Progenitor cell of endocrine pancreas (in vitro differentiated cells): ENCODE results near the gene THEM5. TPM values are rescaled to one million over a fixed set of nuclear protein-coding genes. Genes with fewer than 3 reads are reported as not detected.
A peak's percentile ranks its signal among the peaks of the same experiment; 100 is the strongest.

ENCODE experiments used
- DNase-seq: peaks from one replicate; pipeline ENCODE4 v3.0.0; 2021; ENCODE audit warnings: low spot score; ENCODE audit not compliant: unreplicated experiment
- H3K27ac Mint-ChIP-seq: 2 replicates; pipeline ENCODE4 v1.8.0; 2021; ENCODE audit warnings: mild to moderate bottlenecking, moderate library complexity, mixed read lengths
- H3K27me3 Mint-ChIP-seq: 2 replicates; pipeline ENCODE4 v1.8.0; 2021; ENCODE audit warnings: mixed read lengths
- H3K36me3 Mint-ChIP-seq: 2 replicates; pipeline ENCODE4 v1.8.0; 2022; ENCODE audit warnings: mixed read lengths; ENCODE audit not compliant: insufficient read depth
- H3K4me1 Mint-ChIP-seq: 2 replicates; pipeline ENCODE4 v1.8.0; 2021; ENCODE audit warnings: low read depth, mixed read lengths
- H3K4me3 Mint-ChIP-seq: 2 replicates; pipeline ENCODE4 v1.8.0; 2021; ENCODE audit warnings: low read depth, mild to moderate bottlenecking, moderate library complexity, mixed read lengths
- H3K9me3 Mint-ChIP-seq: 2 replicates; pipeline ENCODE4 v1.8.0; 2021; ENCODE audit warnings: low read depth, mixed read lengths
- total RNA-seq: library from RNA; stranded (reverse); gene quantifications from 2 replicates; pipeline ENCODE4 v1.2.1, GENCODE V29; 2021
- TF ChIP-seq, protein P1 (sequence below): fragments of 200-600 bp; sonication (generic); IDR thresholded peaks from one replicate; pipeline ENCODE4 v1.5.0; 2021; ENCODE audit warnings: antibody characterized with exemption, mild to moderate bottlenecking; ENCODE audit not compliant: unreplicated experiment

THEM5 gene
- total RNA-seq, 1 donor from 2014 or later: not detected

DNA sequence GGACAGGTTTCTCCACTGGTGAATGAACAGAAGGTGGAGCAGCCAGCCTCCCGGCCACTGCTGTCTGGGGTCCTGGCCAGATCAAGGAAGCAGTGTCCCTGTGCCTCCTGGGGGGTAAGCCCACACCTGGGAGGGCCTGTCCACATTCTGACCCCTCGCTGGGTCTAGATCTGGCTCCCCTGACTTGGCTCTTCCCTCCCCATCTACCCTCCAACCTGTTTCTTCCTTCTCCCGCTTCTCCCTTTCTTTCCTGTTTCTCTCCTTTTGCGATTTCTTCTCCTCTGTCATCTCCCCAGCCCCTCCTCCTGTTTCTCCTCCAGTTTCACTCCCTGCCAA lies 22.3 kb downstream of the THEM5 start:
- no peak overlapping the region for H3K27ac Mint-ChIP-seq
- H3K4me3 Mint-ChIP-seq: no peak overlapping the region
- H3K4me1 Mint-ChIP-seq: peaks cover 6% of the 10 kb centered on the region
- H3K27me3 Mint-ChIP-seq: peaks cover 9% of the 10 kb centered on the region
- DNase-seq: no peak
- TF ChIP-seq, protein P1, sequence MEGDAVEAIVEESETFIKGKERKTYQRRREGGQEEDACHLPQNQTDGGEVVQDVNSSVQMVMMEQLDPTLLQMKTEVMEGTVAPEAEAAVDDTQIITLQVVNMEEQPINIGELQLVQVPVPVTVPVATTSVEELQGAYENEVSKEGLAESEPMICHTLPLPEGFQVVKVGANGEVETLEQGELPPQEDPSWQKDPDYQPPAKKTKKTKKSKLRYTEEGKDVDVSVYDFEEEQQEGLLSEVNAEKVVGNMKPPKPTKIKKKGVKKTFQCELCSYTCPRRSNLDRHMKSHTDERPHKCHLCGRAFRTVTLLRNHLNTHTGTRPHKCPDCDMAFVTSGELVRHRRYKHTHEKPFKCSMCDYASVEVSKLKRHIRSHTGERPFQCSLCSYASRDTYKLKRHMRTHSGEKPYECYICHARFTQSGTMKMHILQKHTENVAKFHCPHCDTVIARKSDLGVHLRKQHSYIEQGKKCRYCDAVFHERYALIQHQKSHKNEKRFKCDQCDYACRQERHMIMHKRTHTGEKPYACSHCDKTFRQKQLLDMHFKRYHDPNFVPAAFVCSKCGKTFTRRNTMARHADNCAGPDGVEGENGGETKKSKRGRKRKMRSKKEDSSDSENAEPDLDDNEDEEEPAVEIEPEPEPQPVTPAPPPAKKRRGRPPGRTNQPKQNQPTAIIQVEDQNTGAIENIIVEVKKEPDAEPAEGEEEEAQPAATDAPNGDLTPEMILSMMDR: no peak
- H3K36me3 Mint-ChIP-seq: no peaks in the 10 kb centered on the region
- no peaks in the 10 kb centered on the region for H3K9me3 Mint-ChIP-seq

GRCh38 chr1:151830055-151830454 lies 23.5 kb downstream of the THEM5 start:
- H3K4me3 Mint-ChIP-seq: no peak overlapping the region
- DNase-seq: no peak
- TF ChIP-seq, protein P1: no peak
- no peaks in the 10 kb centered on the region for H3K36me3 Mint-ChIP-seq
- H3K9me3 Mint-ChIP-seq: no peaks in the 10 kb centered on the region
- H3K4me1 Mint-ChIP-seq: peaks cover 5% of the 10 kb centered on the region
- no peak overlapping the region for H3K27ac Mint-ChIP-seq
- H3K27me3 Mint-ChIP-seq: peaks cover 14% of the 10 kb centered on the region

DNA sequence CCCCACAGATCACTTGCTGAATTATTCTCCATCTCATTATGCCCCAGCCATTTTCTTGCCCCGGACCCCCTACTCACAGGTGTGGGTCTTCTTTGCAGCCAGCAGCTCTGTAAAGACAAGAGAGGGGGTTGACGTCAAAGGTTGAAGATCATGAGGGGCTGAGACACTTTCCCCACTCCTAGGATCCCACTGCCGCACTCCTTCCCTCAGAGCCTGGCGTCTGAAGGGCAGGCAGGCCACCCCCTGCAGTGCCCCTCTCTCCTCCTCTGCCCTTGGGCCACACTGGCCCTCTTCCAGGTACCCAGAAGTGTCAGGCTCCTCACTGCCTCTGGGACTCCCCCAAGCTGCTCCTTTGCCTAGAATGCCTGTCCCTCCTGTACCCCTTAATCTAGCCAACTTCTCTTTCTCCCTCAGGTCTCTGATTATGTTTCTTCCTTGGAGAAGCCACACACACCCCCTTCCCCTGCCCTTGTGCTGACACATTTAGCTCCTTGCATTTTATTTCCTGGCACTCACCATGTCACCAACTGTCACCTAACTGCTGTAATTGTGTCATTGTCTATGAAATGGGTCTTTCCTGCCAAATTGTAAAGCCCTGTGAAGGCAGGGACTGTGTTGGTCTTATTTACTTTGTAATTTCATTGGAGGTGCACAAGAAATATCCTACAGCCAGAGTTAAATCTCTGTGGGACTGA lies 24.0 kb downstream of the THEM5 start:
- no peaks in the 10 kb centered on the region for H3K9me3 Mint-ChIP-seq
- H3K4me1 Mint-ChIP-seq: peaks cover 5% of the 10 kb centered on the region
- H3K27ac Mint-ChIP-seq: peak overlapping the region; percentile 29
- TF ChIP-seq, protein P1: no peak
- no peaks in the 10 kb centered on the region for H3K36me3 Mint-ChIP-seq
- no peak for DNase-seq
- H3K4me3 Mint-ChIP-seq: no peak overlapping the region
- H3K27me3 Mint-ChIP-seq: peaks cover 18% of the 10 kb centered on the region

GRCh38 chr1:151828921-151829320 lies 24.6 kb downstream of the THEM5 start:
- TF ChIP-seq, protein P1: no peak
- DNase-seq: no peak
- Mint-ChIP-seq H3K27ac (peak overlapping the region; percentile 29), H3K27me3 (peaks cover 21% of the 10 kb centered on the region), H3K9me3 (no peaks in the 10 kb centered on the region), H3K4me1 (peaks cover 5% of the 10 kb centered on the region), H3K4me3 (no peak overlapping the region), H3K36me3 (no peaks in the 10 kb centered on the region)

DNA sequence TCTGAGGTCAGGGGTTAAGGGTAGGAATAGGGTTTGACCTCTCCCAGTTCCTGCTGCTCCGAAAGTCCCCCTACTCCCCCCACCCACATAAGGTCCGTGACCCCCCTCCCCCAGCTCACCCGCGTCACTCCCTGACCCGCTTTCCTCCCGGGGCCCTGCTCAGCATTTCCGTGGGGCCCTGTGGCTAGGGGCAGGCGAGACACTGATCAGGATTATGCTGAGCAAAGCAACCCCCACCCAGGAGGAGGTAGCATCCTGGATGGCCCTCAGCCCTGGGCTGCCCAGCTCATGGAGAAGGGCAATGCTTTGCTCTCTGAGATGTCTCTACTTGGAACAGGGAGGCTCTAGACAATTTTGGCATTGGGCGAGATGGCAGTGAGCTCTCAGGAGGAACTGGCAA lies 25.7 kb downstream of the THEM5 start:
- no peaks in the 10 kb centered on the region for H3K9me3 Mint-ChIP-seq
- no peaks in the 10 kb centered on the region for H3K36me3 Mint-ChIP-seq
- no peak overlapping the region for H3K27ac Mint-ChIP-seq
- H3K4me1 Mint-ChIP-seq: peaks cover 5% of the 10 kb centered on the region
- TF ChIP-seq, protein P1: no peak
- DNase-seq: no peak
- H3K27me3 Mint-ChIP-seq: peaks cover 27% of the 10 kb centered on the region
- H3K4me3 Mint-ChIP-seq: no peak overlapping the region
